Activated CD4-positive, alpha-beta T cell treated with anti-CD3 and anti-CD28 coated beads for 36 hours (primary cell): ENCODE results near the gene EGFL8. TPM values are rescaled to one million over a fixed set of nuclear protein-coding genes. Genes with fewer than 3 reads are reported as not detected.

ENCODE experiments used
- ATAC-seq: fragments of 200-7000 bp; cut with Tn5 transposase; one replicate; pipeline ENCODE4 v1.10.0; 2021; ENCODE audit warnings: mild to moderate bottlenecking, moderate library complexity
- CTCF ChIA-PET: fragments of 350-600 bp; sonication (Branson Sonifier 250); formaldehyde crosslinking; loops from one replicate; lab custom pipeline; 2021; ENCODE audit warnings: antibody characterized with exemption; lab: Charles Lee
- POLR2A ChIA-PET: fragments of 350-600 bp; sonication (Branson Sonifier 250); formaldehyde crosslinking; loops from one replicate; lab custom pipeline; 2021; ENCODE audit warnings: antibody characterized with exemption, inconsistent platforms; lab: Charles Lee
- DNase-seq: peaks from one replicate; pipeline ENCODE4 v3.0.0-alpha.2; 2020
- H3K27ac Mint-ChIP-seq: one replicate; pipeline ENCODE4 v1.8.0; 2021; ENCODE audit warnings: mixed read lengths
- H3K27me3 Mint-ChIP-seq: one replicate; pipeline ENCODE4 v1.8.0; 2021; ENCODE audit warnings: mixed read lengths
- H3K36me3 Mint-ChIP-seq: one replicate; pipeline ENCODE4 v1.8.0; 2021; ENCODE audit warnings: low read depth, mixed read lengths
- H3K4me1 Mint-ChIP-seq: one replicate; pipeline ENCODE4 v1.8.0; 2021; ENCODE audit warnings: mixed read lengths
- H3K4me3 Mint-ChIP-seq: one replicate; pipeline ENCODE4 v1.8.0; 2021; ENCODE audit warnings: mild to moderate bottlenecking, moderate library complexity, mixed read lengths
- H3K9me3 Mint-ChIP-seq: one replicate; pipeline ENCODE4 v1.8.0; 2021; ENCODE audit warnings: low read depth, mixed read lengths
- intact Hi-C, 2 experiments: fragments of 100-400 bp; cut with DNase I in 1 of 2; cut with micrococcal nuclease in 1 of 2; formaldehyde crosslinking; loops; one replicate each; pipeline versions ENCODE4 v1.14.2 to v1.15.1; 2022 to 2024; cut with DNase I, micrococcal nuclease
- total RNA-seq, 2 experiments: library from RNA; stranded (reverse); gene quantifications; one replicate each; pipeline ENCODE4 v1.2.3, GENCODE V29; 2021

EGFL8 gene
- total RNA-seq, 2 experiments from 2014 or later, result 9.1 to 10.9 TPM

DNA sequence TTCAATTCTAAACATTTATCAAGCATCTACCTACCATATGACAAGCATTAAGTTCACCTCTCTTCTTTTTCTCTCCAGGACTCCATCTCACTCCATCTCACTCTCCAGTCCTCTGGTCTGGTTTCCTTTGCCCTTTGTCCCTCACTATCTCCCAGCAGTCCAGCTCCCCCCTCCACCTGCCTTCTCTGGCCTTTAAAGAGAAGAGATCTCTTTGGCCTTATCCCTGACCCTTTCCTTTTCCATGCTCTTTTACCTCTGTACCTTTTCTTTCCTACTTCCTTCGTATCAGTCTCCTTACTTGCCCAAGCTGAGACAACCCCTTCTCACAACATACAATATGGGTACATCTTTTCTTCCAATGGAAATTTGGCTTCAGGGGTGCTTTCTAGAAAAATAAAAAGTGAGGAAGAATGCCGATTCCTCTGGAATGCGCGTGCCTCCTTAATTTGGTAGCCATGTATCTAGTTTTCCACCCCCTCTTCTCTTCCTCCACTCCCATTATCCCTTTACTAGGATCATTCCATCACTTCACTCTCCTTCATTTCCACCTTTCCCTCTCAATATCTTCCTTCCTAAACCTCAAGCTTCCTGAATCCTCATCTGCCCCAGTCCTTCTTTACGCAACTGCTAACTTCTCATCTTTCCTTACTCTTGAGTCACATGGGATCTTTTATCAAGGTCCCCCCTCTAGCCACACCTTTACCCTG is 12.2 kb downstream of the EGFL8 start:
- Mint-ChIP-seq H3K27ac (peak overlapping the region; percentile 98), H3K4me3 (peak overlapping the region; percentile 92), H3K36me3 (peaks cover 24% of the 10 kb centered on the region), H3K27me3 (no peaks in the 10 kb centered on the region), H3K9me3 (no peaks in the 10 kb centered on the region), H3K4me1 (peaks cover 67% of the 10 kb centered on the region)
- ATAC-seq (no peak), DNase-seq (no peak)
- ChIA-PET POLR2A (interaction anchor here (0.6 to 1.4 kb wide), 5 partner anchors 9 to 795 kb away, joined by 4 to 7 read pairs (median 5); partner anchors contain the start of genes ATF6B, PSMB9 and TAP1), CTCF (interaction anchor here (1.3 to 1.4 kb wide), 2 partner anchors 17 to 19 kb away, joined by 4 to 5 read pairs; partner anchors contain the start of gene GPSM3)
- intact Hi-C loops, result loop anchor here (1.0 to 5.0 kb wide), 13 partner anchors 22 to 1619 kb away; partner anchors contain the start of genes HSD17B8 (in 2 of the 2), PPT2 (in 2 of the 2), PSMB8 (in 2 of the 2) and RXRB (in 2 of the 2)

DNA sequence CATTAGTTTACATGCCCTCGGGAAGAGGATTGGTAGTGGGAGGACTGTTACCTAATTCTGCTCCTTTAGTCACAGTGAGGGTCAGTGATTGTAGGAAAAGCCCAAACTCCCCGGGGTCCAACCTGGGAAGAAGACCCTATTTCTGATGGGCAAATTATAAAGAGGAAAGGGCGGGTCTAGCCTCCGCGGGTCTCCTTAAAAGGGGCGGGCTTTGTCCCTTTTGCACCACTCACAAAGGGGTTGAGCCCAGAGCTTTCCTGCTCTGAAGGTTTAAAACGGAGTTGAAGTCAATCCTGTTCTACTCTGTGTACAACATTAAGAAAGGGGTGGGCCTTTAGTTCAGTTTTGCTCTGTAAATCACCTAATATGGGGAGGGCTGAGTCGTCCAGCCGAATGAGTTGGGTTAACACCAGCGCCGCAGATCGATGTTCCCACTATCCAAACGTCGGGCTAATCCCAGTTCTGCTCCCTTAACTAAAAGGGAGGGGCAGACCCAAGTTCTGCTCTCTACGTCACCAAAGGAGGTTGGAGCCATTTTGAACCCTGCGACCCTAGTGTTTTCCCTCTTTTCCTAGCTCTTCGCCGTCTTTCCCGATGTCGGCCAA is 12.9 kb downstream of the EGFL8 start:
- ATAC-seq (no peak), DNase-seq (peak; percentile 57)
- Mint-ChIP-seq H3K27me3 (no peaks in the 10 kb centered on the region), H3K4me3 (peak overlapping the region; percentile 92), H3K36me3 (peaks cover 24% of the 10 kb centered on the region), H3K27ac (peak overlapping the region; percentile 98), H3K9me3 (no peaks in the 10 kb centered on the region), H3K4me1 (peaks cover 70% of the 10 kb centered on the region)
- intact Hi-C loops, result loop anchor here (1.0 to 5.0 kb wide), 12 partner anchors 22 to 1620 kb away; partner anchors contain the start of genes HSD17B8 (in 2 of the 2), PPT2 (in 2 of the 2), PSMB8 (in 2 of the 2) and RXRB (in 2 of the 2)
- ChIA-PET CTCF (interaction anchor here (0.6 to 1.4 kb wide), 3 partner anchors 16 to 665 kb away, joined by 3 to 5 read pairs (median 4); partner anchors contain the start of gene GPSM3), POLR2A (interaction anchor here (0.8 to 1.4 kb wide), 5 partner anchors 14 to 794 kb away, joined by 3 to 7 read pairs (median 4); partner anchors contain the start of genes ATF6B, PSMB9 and TAP1)

DNA sequence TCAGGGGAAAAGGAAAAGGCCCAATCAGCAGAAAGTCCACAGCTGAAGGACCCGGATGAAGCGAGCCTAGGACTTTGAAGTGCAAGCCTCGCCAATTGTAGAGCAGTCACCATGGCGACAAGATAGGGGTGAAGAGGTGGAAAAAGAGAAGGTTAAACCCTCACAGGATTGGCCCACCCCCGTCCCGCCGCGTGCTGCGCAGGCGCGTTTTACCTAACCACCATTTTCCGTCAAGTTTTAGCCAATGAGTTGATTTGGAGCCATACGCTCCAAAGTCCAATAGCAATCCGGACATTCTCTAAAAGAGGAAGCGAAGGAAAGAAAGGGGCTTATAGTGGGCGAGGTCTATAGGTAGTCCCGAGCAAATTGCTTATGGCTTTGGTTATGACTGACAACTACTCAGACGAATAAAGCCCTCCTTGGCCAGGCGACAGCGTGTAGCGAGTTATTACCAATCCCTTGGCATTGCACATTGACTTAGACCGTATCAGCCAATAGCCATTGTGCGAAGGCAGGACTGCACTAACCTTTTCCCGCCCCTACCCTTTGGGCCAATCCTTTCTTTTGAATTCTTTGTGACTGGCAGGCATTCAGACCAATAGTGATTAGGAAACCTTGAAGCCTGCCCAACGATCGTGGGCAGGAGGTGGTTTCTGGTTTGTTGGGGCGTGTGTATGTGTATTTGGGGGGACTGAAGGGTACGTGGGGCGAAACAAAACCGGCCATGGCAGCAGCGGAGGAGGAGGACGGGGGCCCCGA is 13.6 kb downstream of the EGFL8 start, which contains the start of gene RNF5:
Gene RNF5 (plus strand): TSS at position 618 of the 759 bp plus-strand sequence. CDS start 107 bp downstream, at position 725.
- peak; percentile 96 for DNase-seq
- ChIA-PET CTCF (interaction anchor here (0.6 to 1.4 kb wide), 4 partner anchors 15 to 665 kb away, joined by 3 to 5 read pairs (median 4); partner anchors contain the start of gene GPSM3), POLR2A (interaction anchor here (0.8 to 1.4 kb wide), 5 partner anchors 13 to 794 kb away, joined by 3 to 7 read pairs (median 4); partner anchors contain the start of genes ATF6B, PSMB9 and TAP1)
- ATAC-seq, result peak; percentile 89
- Mint-ChIP-seq H3K27ac (peak within 1 kb of the TSS; percentile 98), H3K36me3 (peaks cover 28% of the 10 kb centered on the region), H3K4me1 (peaks cover 70% of the 10 kb centered on the region), H3K4me3 (peak within 1 kb of the TSS; percentile 92), H3K27me3 (no peaks in the 10 kb centered on the region), H3K9me3 (no peaks in the 10 kb centered on the region)
- intact Hi-C loops, result loop anchor here (1.0 to 5.0 kb wide), 20 partner anchors 12 to 1621 kb away; partner anchors contain the start of genes HSD17B8 (in 2 of the 2), PPT2 (in 2 of the 2), PSMB8 (in 2 of the 2) and RXRB (in 2 of the 2)

DNA sequence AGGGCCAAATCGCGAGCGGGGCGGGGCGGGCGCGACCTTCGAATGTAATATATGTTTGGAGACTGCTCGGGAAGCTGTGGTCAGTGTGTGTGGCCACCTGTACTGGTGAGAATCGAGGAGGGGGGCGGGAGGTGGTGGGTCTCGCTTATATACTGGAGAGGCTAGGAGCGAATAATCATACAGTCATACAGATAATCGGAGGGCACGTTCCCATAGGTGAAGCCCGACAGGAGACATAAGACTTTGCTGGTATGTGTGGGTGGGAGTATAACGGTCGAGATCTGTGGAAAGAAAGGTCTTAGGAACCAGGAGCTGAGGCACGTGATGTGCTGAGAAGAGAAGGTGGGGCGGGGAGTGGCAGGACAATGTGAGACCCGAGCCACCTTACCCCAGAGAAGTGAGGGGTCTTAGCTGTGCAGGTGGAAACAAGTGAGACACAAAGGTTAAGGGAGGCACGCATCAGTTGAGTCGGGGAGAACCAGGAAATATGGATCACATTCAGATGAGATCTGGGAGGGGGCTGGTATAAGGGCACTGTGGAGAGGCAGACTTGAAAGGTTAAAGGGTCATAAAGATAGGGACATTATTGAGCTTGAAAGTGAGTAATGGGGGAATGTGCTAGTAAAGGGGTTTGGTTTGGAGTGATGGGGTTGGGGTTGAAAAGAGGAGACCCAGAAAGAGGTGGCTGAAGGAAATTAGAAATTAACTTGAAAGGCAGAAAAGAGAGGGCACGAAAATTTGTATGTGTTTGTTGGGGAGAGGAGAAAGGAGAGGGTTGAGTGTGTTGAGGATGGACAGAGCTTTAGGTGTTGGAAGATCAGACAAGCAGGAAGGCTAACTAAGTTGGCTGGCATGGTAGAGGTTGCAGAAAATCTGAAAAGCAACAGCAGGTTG is 14.4 kb downstream of the EGFL8 start:
- intact Hi-C loops, result loop anchor here (1.0 to 5.0 kb wide), 16 partner anchors 12 to 1621 kb away; partner anchors contain the start of genes HSD17B8 (in 2 of the 2), PSMB8 (in 2 of the 2), RXRB (in 2 of the 2) and SLC39A7 (in 2 of the 2)
- Mint-ChIP-seq H3K4me1 (peaks cover 68% of the 10 kb centered on the region), H3K4me3 (peak overlapping the region; percentile 92), H3K27me3 (no peaks in the 10 kb centered on the region), H3K36me3 (peaks cover 34% of the 10 kb centered on the region), H3K9me3 (no peaks in the 10 kb centered on the region), H3K27ac (peak overlapping the region; percentile 98)
- ChIA-PET POLR2A (interaction anchor here (0.6 to 0.7 kb wide), 3 partner anchors 10 to 517 kb away, joined by 3 to 5 read pairs (median 3); partner anchors contain the start of gene ATF6B), CTCF (interaction anchor here (0.7 to 1.4 kb wide), 4 partner anchors 11 to 1084 kb away, joined by 3 read pairs; partner anchors contain the start of gene PBX2)
- ATAC-seq (no peak), DNase-seq (no peak)

DNA sequence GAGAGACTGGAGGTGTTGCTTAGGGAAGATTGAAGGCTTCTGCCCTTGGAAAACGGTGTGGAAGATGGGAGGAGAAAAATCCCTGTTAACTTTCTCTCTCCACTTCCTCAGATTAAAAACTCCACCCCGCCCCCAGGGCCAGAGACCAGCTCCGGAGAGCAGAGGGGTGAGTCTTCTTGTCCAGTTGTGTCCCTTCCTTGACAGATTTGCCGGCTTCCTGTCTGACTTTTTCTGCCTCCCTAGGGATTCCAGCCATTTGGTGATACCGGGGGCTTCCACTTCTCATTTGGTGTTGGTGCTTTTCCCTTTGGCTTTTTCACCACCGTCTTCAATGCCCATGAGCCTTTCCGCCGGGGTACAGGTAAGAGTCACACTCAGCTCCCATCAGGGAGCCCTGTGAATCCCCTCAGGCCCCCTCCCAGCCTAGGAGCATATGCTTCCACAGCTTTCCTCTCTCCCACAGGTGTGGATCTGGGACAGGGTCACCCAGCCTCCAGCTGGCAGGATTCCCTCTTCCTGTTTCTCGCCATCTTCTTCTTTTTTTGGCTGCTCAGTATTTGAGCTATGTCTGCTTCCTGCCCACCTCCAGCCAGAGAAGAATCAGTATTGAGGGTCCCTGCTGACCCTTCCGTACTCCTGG is 15.5 kb downstream of the EGFL8 start:
- DNase-seq (no peak), ATAC-seq (no peak)
- peaks cover 37% of the 10 kb centered on the region for H3K36me3 Mint-ChIP-seq
- intact Hi-C loops, result loop anchor here (2.0 to 5.0 kb wide), 9 partner anchors 443 to 1623 kb away; partner anchors contain the start of genes HSD17B8 (in 2 of the 2), PSMB8 (in 2 of the 2), RXRB (in 2 of the 2) and SLC39A7 (in 2 of the 2)
- H3K4me3 Mint-ChIP-seq, result peak overlapping the region; percentile 92
- no peaks in the 10 kb centered on the region for H3K9me3 Mint-ChIP-seq
- H3K27ac Mint-ChIP-seq, result peak overlapping the region; percentile 98
- POLR2A ChIA-PET, result interaction anchor here (0.7 kb wide), 1 partner anchor 9 kb away, joined by 3 read pairs; no protein-coding TSS in a partner anchor
- CTCF ChIA-PET, result interaction anchor here (0.7 to 1.4 kb wide), 2 partner anchors 10 to 12 kb away, joined by 3 read pairs; partner anchors contain the start of gene PBX2
- no peaks in the 10 kb centered on the region for H3K27me3 Mint-ChIP-seq
- peaks cover 58% of the 10 kb centered on the region for H3K4me1 Mint-ChIP-seq

DNA sequence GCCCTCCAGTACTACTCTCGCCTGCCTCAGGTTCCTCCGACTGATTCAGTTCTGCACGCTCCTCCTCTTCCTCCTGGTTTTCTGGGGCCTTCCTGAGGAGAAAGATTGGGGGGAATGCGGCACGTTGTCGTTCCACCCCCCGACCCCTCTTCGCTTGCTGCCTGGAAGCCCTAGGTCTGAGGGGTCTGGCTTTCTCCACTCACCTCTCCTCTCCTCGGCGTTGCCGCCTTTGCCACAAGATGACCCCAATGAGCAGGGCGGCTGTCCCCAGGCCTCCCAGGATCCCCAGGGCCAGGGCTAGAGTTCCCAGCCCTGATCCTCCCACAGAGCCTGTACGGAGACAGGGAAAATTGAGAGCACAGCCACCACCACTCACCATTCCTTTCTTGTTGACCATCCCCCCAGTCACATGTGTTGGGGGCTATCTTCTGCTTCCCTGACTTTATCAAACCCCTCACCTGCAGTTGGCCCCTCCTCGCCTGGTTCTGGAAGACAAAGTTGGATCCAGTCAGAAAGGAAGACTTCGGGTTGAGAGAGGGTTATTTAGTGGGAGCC is 16.8 kb downstream of the EGFL8 start:
- DNase-seq, result no peak
- ChIA-PET POLR2A (no interaction called here), CTCF (no interaction called here)
- no peak for ATAC-seq
- Mint-ChIP-seq H3K27me3 (no peaks in the 10 kb centered on the region), H3K9me3 (no peaks in the 10 kb centered on the region), H3K4me3 (no peak overlapping the region), H3K36me3 (peaks cover 46% of the 10 kb centered on the region), H3K27ac (peak overlapping the region; percentile 58), H3K4me1 (peaks cover 63% of the 10 kb centered on the region)
- intact Hi-C loops, result no loop called here

DNA sequence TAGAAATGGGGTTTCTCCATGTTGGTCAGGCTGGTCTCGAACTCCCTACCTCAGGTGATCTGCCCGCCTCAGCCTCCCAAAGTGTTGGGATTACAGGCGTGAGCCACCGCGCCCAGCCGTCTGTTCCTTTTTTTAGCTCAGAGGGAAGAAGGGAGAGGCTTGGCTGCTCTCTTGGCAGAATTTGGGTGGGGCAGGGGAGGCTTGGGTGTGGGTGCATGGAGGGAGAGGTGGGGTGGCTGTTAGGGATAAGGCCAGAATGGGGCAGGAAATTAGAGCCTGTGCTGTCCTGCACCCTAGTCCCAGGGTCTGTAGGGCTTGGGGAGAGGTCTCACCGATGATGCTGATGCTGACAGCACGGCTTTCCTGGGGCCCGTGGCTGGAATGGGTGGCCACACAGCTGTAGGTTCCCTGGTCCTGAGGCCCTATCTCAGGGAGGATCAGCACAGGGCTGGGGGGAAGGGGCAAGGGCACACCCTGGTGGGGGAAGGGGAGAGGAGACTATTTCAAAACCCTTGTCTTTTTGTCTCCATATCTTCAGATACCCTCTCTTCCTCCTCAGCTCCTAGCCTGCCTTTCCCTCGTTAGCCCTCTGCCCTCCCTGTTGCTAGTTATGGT is 17.6 kb downstream of the EGFL8 start:
- H3K4me3 Mint-ChIP-seq, result no peak overlapping the region
- H3K36me3 Mint-ChIP-seq, result peaks cover 53% of the 10 kb centered on the region
- ATAC-seq (no peak), DNase-seq (no peak)
- H3K9me3 Mint-ChIP-seq, result no peaks in the 10 kb centered on the region
- POLR2A ChIA-PET, result interaction anchor here (1.2 to 1.7 kb wide), 2 partner anchors 10 to 13 kb away, joined by 5 to 9 read pairs; partner anchors contain the start of gene GPSM3
- CTCF ChIA-PET, result no interaction called here
- intact Hi-C loops, result no loop called here
- peaks cover 63% of the 10 kb centered on the region for H3K4me1 Mint-ChIP-seq
- H3K27ac Mint-ChIP-seq, result peak overlapping the region; percentile 19
- H3K27me3 Mint-ChIP-seq, result no peaks in the 10 kb centered on the region

DNA sequence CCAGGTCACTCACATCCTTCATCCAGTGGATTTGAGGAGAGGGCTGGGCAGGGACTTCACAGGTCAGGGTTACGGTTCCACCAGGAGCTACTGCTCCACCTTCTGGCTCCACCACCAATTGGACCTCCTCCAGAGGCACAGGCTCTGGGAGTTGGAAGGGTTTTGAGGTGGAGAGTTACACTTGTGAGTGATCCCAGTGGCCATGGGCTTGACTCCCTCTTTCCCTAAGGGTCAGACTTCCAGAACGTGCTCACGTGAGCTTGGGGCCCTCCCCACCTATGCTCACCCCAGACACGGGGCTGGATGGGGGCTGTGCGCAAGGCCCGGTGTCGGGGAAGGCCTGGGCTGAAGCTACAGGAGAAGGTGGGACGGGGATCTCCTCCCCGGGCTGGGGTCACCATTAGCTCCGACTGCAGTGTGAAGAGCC is 18.2 kb downstream of the EGFL8 start:
- peaks cover 59% of the 10 kb centered on the region for H3K36me3 Mint-ChIP-seq
- DNase-seq, result no peak
- H3K9me3 Mint-ChIP-seq, result no peaks in the 10 kb centered on the region
- ATAC-seq, result no peak
- H3K4me3 Mint-ChIP-seq, result no peak overlapping the region
- peak overlapping the region; percentile 69 for H3K27ac Mint-ChIP-seq
- CTCF ChIA-PET, result no interaction called here
- no peaks in the 10 kb centered on the region for H3K27me3 Mint-ChIP-seq
- POLR2A ChIA-PET, result interaction anchor here (1.2 to 1.7 kb wide), 2 partner anchors 10 to 13 kb away, joined by 5 to 9 read pairs; partner anchors contain the start of gene GPSM3
- H3K4me1 Mint-ChIP-seq, result peaks cover 64% of the 10 kb centered on the region
- intact Hi-C loops, result no loop called here
